Lung (tissue), 12 donors: ENCODE measurements around the gene SMARCAL1. TPM values are rescaled to one million over a fixed set of nuclear protein-coding genes. Genes with fewer than 3 reads are reported as not detected.

ENCODE experiments used
- ATAC-seq: fragments of 200-7000 bp; cut with Tn5 transposase; one replicate; pipeline ENCODE4 v1.9.1; 2020; ENCODE audit warnings: moderate number of reproducible peaks; ENCODE audit not compliant: insufficient read depth, low FRiP score
- DNase-seq, 3 donors: peaks; one replicate each; pipeline ENCODE4 v3.0.0-alpha.2; 2013 to 2017
- H3K27ac ChIP-seq, 2 donors: one replicate each; pipeline ENCODE4 v1.5.1; 2013; ENCODE audit warnings: mild to moderate bottlenecking in 2 of 2, moderate library complexity in 2 of 2, control low read depth in 1 of 2, inconsistent platforms in 1 of 2, low read depth in 1 of 2, low read length in 1 of 2
- H3K27me3 ChIP-seq, 3 donors: one replicate each; pipeline ENCODE4 v1.5.1; 2013; ENCODE audit warnings: low read length in 2 of 3; ENCODE audit not compliant: control insufficient read depth in 3 of 3, insufficient read depth in 3 of 3
- H3K36me3 ChIP-seq, 4 donors: one replicate each; pipeline ENCODE4 v1.5.1; 2013; ENCODE audit warnings: low read length in 4 of 4, mild to moderate bottlenecking in 1 of 4, moderate library complexity in 1 of 4; ENCODE audit not compliant: control insufficient read depth in 4 of 4, insufficient read depth in 4 of 4
- H3K4me1 ChIP-seq, 5 donors: one replicate each; pipeline ENCODE4 v1.5.1; 2013; ENCODE audit warnings: low read length in 5 of 5, mild to moderate bottlenecking in 2 of 5, moderate library complexity in 1 of 5; ENCODE audit not compliant: control insufficient read depth in 5 of 5, insufficient read depth in 5 of 5
- H3K4me3 ChIP-seq: one replicate; pipeline ENCODE4 v1.5.1; 2013; ENCODE audit warnings: mild to moderate bottlenecking, control low read depth, moderate library complexity
- H3K9ac ChIP-seq, 2 donors: one replicate each; pipeline ENCODE4 v1.5.1; 2013; ENCODE audit warnings: low read length in 2 of 2, control low read depth in 1 of 2; ENCODE audit not compliant: insufficient read depth in 1 of 2
- H3K9me3 ChIP-seq, 4 donors: one replicate each; pipeline ENCODE4 v1.5.1; 2013; ENCODE audit warnings: low read length in 3 of 4, mild to moderate bottlenecking in 1 of 4, moderate library complexity in 1 of 4; ENCODE audit not compliant: control insufficient read depth in 4 of 4, insufficient read depth in 3 of 4
- WGBS, 2 donors: extraction: QIAGEN DNeasy Blood & Tissue Kit; methylation state at CpG; one replicate each; pipeline ENCODE4 v1.1.7; 2013; 5-methylcytosine and 5-hydroxymethylcytosine counted together
- polyA plus RNA-seq, 2 donors: library from polyadenylated mRNA; stranded (reverse); fragments of 200-250 nt; gene quantifications; one replicate each; pipeline ENCODE4 v1.2.1, GENCODE V29; 2013
- total RNA-seq, 2 donors: library from RNA; depleted of rRNA in 1 of 2; stranded (reverse); fragments of >200 nt in 1 of 2; gene quantifications; one replicate each; pipeline ENCODE4 v1.2.1, GENCODE V29; 2014 to 2021
- TF ChIP-seq, protein P1 (sequence below): IDR thresholded peaks from 2 replicates; pipeline ENCODE4 v1.5.1; 2012; ENCODE audit warnings: mild to moderate bottlenecking; ENCODE audit errors: control extremely low read depth, extremely low read depth
- donor health status: control.
- donor health status: control.
- donor health status: Bipolar disorder and iron deficiency.
- donor health status: healthy.
- donor health status: DM: yes; HTN: yes; CAD: no.

Gene SMARCAL1
- total and polyA plus RNA-seq, 4 donors = 5.2 to 28.6 (median 13.5) TPM

DNA sequence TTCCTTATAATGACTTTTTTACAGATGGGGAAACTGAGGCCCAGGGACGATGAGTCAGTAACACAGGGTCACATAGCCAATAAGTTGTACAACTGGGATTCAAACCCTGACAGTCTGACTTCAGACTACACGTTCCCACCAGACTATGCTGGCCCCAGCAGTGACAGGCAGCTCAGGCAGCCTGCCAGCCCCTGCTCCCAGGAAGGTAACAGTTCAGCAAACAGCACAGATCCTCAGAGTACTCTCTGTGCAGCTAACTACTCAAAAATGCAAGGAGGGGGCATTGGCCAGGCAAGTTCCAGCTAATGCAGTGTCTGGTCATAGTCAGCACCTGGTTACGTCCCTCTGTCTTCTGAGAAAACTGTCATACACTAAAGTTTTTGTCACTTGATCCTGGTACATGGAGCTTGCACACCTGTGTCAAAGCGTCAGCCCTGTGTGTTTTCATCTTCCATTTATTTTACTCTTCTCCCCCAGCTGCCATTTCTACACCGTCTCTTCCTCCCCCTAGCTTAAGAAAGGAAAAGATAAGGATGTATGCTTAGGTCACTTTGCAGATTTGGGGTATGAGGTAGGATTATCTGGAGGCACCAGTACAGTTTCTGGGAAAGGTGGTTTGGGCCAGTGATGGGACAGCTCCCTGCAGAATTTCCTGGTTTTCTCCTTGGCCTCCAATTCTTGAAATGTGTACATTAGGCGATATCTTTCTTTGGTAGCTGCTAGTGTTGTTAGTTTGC is 4.5 kb downstream of the SMARCAL1 start:
- Histone ChIP-seq H3K27me3 (no peaks in the 10 kb centered on the region), H3K36me3 (peaks cover 13 to 28% (median 20%) of the 10 kb centered on the region in 4 donors), H3K4me1 (peaks cover 0 to 9% (median 0%) of the 10 kb centered on the region in 5 donors), H3K9ac (no peak overlapping the region), H3K9me3 (no peaks in the 10 kb centered on the region), H3K27ac (no peak overlapping the region), H3K4me3 (no peak overlapping the region)
- DNase-seq (no peak), ATAC-seq (no peak)
- whole genome bisulfite sequencing, 2 donors = 90 to 91% methylated on average over 6 of the region's 6 CpGs
- TF ChIP-seq, protein P1, sequence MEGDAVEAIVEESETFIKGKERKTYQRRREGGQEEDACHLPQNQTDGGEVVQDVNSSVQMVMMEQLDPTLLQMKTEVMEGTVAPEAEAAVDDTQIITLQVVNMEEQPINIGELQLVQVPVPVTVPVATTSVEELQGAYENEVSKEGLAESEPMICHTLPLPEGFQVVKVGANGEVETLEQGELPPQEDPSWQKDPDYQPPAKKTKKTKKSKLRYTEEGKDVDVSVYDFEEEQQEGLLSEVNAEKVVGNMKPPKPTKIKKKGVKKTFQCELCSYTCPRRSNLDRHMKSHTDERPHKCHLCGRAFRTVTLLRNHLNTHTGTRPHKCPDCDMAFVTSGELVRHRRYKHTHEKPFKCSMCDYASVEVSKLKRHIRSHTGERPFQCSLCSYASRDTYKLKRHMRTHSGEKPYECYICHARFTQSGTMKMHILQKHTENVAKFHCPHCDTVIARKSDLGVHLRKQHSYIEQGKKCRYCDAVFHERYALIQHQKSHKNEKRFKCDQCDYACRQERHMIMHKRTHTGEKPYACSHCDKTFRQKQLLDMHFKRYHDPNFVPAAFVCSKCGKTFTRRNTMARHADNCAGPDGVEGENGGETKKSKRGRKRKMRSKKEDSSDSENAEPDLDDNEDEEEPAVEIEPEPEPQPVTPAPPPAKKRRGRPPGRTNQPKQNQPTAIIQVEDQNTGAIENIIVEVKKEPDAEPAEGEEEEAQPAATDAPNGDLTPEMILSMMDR = no peak

DNA sequence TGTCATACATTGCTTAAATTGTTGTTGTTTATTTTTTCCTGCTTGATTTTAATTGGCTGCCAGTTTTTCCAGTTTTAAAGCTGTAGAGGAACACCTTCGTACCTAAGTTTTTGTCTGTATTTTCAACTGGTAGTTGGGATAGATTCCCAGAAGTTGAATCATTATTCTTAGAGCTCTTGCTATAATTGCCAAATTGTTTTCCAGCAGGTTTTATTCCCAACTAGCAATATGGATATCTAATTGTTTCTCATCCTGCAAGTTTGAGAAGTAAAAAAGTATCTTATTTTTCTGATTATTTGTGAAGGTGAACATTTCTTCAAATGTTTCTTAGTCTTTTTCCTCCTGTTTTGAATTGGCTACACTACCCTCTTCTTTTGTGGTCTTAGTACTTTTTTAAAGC is 6.7 kb downstream of the SMARCAL1 start:
- Histone ChIP-seq H3K27me3 (no peaks in the 10 kb centered on the region), H3K36me3 (peaks cover 22 to 46% (median 32%) of the 10 kb centered on the region in 4 donors), H3K4me3 (no peak overlapping the region), H3K9me3 (no peaks in the 10 kb centered on the region), H3K4me1 (no peaks in the 10 kb centered on the region), H3K27ac (no peak overlapping the region), H3K9ac (no peak overlapping the region)
- ATAC-seq = no peak
- 93 to 94% methylated on average over 1 of the region's 1 CpG for WGBS, 2 donors
- DNase-seq = no peak
- TF ChIP-seq, protein P1 = no peak

GRCh38 chr2:216420367-216421101 is 8.2 kb downstream of the SMARCAL1 start:
- Histone ChIP-seq H3K4me3 (no peak overlapping the region), H3K9ac (no peak overlapping the region), H3K27me3 (no peaks in the 10 kb centered on the region), H3K36me3 (peaks cover 26 to 52% (median 41%) of the 10 kb centered on the region in 4 donors), H3K9me3 (peaks cover 0 to 7% (median 1%) of the 10 kb centered on the region in 4 donors), H3K4me1 (no peaks in the 10 kb centered on the region), H3K27ac (no peak overlapping the region)
- TF ChIP-seq, protein P1 = no peak
- no peak for ATAC-seq
- DNase-seq = no peak
- 86% methylated on average over 9 of the region's 9 CpGs for WGBS, 2 donors
